ENCODE measurements around the gene KCNH2.

DNA sequence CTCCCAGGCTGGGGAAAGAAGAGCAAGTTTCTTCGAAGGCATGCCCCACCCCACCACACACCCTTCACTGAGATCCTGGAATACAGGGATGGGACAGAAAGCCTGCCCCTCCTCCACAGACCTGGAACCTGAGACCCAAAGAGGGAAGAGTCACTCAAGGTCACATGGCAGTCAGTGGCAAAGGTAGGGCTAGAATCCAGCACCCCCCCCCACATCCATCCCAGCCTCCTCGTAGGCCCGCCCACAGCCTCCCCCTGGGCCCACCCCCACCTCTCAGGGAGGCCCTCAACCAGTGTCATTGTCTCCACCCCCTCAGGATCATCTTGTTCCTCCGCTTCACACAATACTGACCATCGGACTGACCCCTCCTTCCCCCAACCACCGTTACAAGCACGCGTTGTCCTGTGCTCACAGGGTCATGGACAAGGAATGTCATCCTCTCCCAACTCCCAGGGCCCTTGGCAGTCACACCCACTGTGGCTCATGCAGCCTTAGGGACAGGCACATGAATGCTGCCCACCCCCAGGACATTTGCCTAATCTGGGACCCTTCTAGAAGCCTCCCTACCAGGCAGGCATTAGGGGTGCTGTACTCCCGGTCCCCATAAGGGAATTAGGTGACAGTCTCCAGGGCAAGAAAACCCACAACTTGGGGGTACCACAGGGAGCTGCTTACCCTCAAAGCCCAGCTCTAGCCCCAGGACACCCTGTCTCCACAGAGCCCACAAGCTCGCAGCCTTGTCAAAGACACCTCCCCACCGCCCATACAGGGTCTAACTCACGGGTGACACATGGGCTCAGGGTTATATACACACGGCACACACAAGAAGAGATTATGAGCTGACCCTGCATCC lies 1.4 kb downstream of the KCNH2 start:
- TF ChIP-seq POLR2A (IDR thresholded peaks at IDR 0.05) = no peak
- TF ChIP-seq CTCF (IDR thresholded peaks at IDR 0.05 in 8 of 11, conservative IDR thresholded peaks at IDR 0.05 in 3 of 11) = no peak
